ENCODE data around the gene SEPTIN5.
"Not testable (repeated sequence)": the region's sequence is repeated elsewhere in the genome, so short reads cannot be mapped to it uniquely, and the experiment has no call there.

SEPTIN5 gene

DNA sequence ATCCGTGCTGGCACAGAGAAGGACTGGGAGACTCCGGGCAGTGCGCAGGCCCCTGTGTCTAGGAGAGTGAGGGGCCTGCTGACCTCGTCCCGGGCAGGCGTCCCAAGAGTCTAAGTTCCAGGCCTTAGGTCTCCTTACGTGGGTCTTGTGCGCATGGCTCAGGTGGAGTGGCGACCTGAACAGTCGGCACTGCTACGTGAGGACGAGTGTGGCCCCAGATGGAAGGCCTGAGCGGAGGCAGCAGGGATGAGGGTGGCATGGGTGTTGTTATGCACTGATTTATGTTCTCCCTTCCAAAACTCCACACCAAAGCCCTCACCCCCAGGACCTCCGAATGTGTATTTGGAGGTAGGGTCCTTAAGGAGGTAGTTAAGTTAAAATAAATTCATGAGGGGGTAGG lies 20.7 kb upstream of the SEPTIN5 start:
- Histone ChIP-seq H3K9me3 (ENCODE audit: severe bottlenecking) (no peaks in the 10 kb centered on the region), H3K4me3 (ENCODE audit: low read depth, low read length) (no peak overlapping the region), H3K36me3 (no peaks in the 10 kb centered on the region), H3K27ac (no peak overlapping the region), H3K27me3 (ENCODE audit: insufficient read depth, low read depth, severe bottlenecking) (peaks cover 39% of the 10 kb centered on the region)
- TF ChIP-seq, protein P1, sequence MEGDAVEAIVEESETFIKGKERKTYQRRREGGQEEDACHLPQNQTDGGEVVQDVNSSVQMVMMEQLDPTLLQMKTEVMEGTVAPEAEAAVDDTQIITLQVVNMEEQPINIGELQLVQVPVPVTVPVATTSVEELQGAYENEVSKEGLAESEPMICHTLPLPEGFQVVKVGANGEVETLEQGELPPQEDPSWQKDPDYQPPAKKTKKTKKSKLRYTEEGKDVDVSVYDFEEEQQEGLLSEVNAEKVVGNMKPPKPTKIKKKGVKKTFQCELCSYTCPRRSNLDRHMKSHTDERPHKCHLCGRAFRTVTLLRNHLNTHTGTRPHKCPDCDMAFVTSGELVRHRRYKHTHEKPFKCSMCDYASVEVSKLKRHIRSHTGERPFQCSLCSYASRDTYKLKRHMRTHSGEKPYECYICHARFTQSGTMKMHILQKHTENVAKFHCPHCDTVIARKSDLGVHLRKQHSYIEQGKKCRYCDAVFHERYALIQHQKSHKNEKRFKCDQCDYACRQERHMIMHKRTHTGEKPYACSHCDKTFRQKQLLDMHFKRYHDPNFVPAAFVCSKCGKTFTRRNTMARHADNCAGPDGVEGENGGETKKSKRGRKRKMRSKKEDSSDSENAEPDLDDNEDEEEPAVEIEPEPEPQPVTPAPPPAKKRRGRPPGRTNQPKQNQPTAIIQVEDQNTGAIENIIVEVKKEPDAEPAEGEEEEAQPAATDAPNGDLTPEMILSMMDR (IDR thresholded peaks at IDR 0.05; ENCODE audit: low read depth, low read length) = no peak
- no peak for DNase-seq

DNA sequence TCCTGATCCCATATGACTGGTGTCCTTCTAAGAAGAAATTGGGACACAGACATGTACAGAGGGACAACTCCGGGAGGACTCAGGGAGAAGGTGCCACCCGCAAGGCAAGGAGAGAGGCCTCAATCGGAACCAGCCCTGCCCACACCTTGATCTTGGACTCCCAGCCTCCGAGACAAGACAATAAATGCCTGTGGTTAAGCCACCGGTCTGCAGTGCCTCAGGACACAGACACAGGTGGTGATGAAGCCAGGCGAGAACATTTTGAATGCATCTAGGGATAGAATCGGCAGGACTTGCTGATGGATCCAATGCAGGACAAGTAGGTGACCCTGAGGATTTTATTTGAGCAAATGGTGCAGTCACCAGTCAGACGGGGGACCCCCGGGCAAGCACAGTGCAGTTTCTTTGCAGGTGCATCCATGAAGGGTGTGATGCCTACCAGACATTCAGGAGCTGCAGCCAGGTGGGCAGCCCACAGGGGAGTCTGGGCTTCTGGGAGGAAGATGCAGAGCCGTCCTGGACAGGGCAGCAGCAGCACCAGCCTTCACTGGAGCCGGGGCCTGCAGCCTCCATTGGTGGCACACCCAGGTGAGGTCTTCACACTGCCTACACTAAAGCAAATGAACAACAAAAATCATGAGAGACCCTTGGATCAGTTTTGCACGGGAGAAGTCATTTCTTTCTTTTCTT lies 20.2 kb upstream of the SEPTIN5 start:
- Histone ChIP-seq H3K27ac (no peak overlapping the region), H3K36me3 (no peaks in the 10 kb centered on the region), H3K27me3 (ENCODE audit: insufficient read depth, low read depth, severe bottlenecking) (peaks cover 33% of the 10 kb centered on the region), H3K4me3 (ENCODE audit: low read depth, low read length) (no peak overlapping the region), H3K9me3 (ENCODE audit: severe bottlenecking) (no peaks in the 10 kb centered on the region)
- TF ChIP-seq, protein P1 (IDR thresholded peaks at IDR 0.05; ENCODE audit: low read depth, low read length) = no peak
- no peak for DNase-seq

DNA sequence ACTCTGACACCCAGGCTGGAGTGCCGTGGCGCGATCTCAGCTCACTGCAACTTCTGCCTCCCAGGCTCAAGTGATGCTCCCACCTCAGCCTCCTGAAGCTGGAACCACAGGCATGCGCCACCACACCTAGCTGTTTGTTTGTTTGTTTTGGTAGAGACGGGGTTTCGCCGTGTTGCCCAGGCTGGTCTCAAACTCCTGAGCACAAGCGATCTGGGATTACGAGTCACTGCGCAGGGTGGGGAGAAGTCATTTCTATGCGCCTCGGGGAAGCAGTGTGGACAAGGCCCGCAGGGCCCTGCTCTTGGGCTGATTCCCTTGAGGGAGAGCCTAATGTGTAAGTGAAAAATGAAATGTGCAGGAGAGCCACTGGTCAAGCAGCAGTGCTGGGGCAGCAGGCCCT lies 19.6 kb upstream of the SEPTIN5 start:
- TF ChIP-seq, protein P1 (IDR thresholded peaks at IDR 0.05; ENCODE audit: low read depth, low read length) = no peak
- DNase-seq = no peak
- Histone ChIP-seq H3K27me3 (ENCODE audit: insufficient read depth, low read depth, severe bottlenecking) (peaks cover 27% of the 10 kb centered on the region), H3K4me3 (ENCODE audit: low read depth, low read length) (no peak overlapping the region), H3K36me3 (no peaks in the 10 kb centered on the region), H3K9me3 (ENCODE audit: severe bottlenecking) (no peaks in the 10 kb centered on the region), H3K27ac (no peak overlapping the region)

DNA sequence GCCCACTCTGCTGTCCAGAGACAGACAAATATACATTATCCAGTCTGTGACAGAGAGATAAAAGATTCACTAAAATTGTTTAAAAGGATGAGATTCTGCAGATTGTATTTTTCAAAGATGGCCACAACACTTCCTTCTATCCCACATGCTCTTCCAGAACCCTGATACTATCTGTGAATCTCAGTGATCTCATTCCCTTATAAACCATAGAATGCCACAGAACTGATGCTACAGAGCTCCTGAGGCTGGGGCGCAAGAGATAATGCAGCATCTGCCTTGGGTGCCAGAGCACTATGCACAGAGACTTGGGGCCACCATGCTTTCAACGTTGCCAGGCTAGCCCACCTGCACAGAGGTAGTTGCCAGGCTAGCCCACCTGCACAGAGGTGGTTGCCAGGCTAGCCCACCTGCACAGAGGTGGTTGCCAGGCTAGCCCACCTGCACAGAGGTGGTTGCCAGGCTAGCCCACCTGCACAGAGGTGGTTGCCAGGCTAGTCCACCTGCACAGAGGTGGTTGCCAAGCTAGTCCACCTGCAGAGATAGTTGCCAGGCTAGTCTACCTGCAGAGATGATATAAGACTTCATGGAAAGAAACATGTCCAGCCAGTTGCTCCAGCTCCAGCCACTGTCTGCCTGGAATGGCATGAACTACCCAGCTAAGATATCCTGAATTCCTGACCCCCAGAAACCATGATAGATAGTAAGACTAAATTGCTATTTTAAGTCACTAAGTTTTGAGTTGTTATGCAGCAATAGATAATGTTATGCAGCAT lies 17.6 kb upstream of the SEPTIN5 start:
- DNase-seq = no peak
- Histone ChIP-seq H3K9me3 (ENCODE audit: severe bottlenecking) (no peaks in the 10 kb centered on the region), H3K27me3 (ENCODE audit: insufficient read depth, low read depth, severe bottlenecking) (peaks cover 8% of the 10 kb centered on the region), H3K36me3 (no peaks in the 10 kb centered on the region), H3K4me3 (ENCODE audit: low read depth, low read length) (no peak overlapping the region), H3K27ac (no peak overlapping the region)
- TF ChIP-seq, protein P1 (IDR thresholded peaks at IDR 0.05; ENCODE audit: low read depth, low read length) = no peak

DNA sequence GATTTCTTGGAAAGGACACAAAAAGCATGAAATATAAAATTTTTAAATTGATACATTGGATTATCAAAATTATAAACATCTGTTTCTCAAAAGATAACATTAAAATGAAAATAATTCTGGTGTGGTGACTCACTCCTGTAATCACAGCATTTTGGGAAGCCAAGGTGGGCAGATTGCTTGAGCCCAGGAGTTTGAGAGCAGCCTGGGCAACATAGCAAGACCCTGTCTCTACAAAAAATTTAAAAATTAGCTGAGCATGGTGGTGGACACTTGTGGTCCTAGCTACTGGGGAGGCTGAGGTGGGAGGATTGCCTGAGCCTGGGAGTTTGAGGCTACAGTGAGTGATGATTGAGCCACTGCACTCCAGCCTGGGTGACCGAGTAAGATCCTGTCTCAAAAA lies 16.4 kb upstream of the SEPTIN5 start:
- DNase-seq; H3K36me3 ChIP-seq; H3K27me3 ChIP-seq (ENCODE audit: insufficient read depth, low read depth, severe bottlenecking); H3K27ac ChIP-seq; H3K4me3 ChIP-seq (ENCODE audit: low read depth, low read length); H3K9me3 ChIP-seq (ENCODE audit: severe bottlenecking): not testable (repeated sequence)

DNA sequence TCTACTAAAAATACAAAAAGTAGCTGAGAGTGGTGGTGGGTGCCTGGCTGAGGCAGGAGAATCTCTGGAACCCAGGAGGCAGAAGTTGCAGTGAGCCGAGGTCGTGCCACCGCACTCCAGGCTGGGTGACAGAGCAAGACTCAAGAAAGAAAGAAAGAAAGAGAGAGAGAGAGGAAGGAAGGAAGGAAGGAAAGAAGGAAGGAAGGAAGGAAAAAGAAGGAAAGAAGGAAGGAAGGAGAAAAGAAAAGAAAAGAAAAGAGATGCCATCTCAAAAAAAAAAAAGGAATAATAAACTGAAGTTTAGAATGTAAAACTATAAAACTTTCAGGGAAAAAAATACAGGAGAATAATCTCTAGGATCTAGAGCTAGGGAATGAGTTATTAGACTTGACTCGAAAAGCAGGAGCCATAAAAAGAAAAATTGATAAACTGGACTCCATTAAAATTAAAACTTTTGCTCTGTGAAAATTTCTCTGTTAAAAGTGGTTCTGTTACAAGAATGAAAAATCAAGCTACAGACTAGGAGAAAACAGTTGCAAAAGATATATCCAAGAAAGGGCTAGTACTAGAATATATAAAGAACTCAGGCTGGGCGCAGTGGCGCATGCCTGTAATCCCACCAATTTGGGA lies 13.4 kb upstream of the SEPTIN5 start:
- H3K9me3 ChIP-seq (ENCODE audit: severe bottlenecking) = no peaks in the 10 kb centered on the region
- H3K36me3 ChIP-seq = no peaks in the 10 kb centered on the region
- H3K4me3 ChIP-seq (ENCODE audit: low read depth, low read length) = no peak overlapping the region
- no peak for DNase-seq
- no peak overlapping the region for H3K27ac ChIP-seq
- TF ChIP-seq, protein P1 (IDR thresholded peaks at IDR 0.05; ENCODE audit: low read depth, low read length) = no peak
- no peaks in the 10 kb centered on the region for H3K27me3 ChIP-seq (ENCODE audit: insufficient read depth, low read depth, severe bottlenecking)
